ENCODE measurements around the gene CASR.

CASR gene

GRCh38 chr3:122190525-122190924 is 7.1 kb downstream of the CASR start (continued):
- no peak for TF ChIP-seq PRDM2 (tag by site-specific recombination; IDR thresholded peaks at IDR 0.05; ENCODE audit: borderline replicate concordance)

GRCh38 chr3:122198966-122199365 is 15.5 kb downstream of the CASR start:
- ChIA-PET POLR2A (no interaction called here), CTCF (no interaction called here)
- TF ChIP-seq ZNF19 (tag by site-specific recombination; IDR thresholded peaks at IDR 0.05; ENCODE audit: low read depth) (no peak), ZBTB48 (tag by site-specific recombination; IDR thresholded peaks at IDR 0.05) (no peak), ZSCAN5A (tag by site-specific recombination; IDR thresholded peaks at IDR 0.05) (no peak), ZNF514 (tag by site-specific recombination; IDR thresholded peaks at IDR 0.05) (no peak), ZNF677 (tag by site-specific recombination; IDR thresholded peaks at IDR 0.05) (no peak), ZNF398 (tag by site-specific recombination; IDR thresholded peaks at IDR 0.05) (no peak), ZNF266 (tag by site-specific recombination; IDR thresholded peaks at IDR 0.05; ENCODE audit: low read depth) (no peak), ZNF37A (tag by site-specific recombination; IDR thresholded peaks at IDR 0.05) (no peak), ZFP37 (tag by site-specific recombination; IDR thresholded peaks at IDR 0.05) (no peak), ZNF211 (tag by site-specific recombination; IDR thresholded peaks at IDR 0.05; ENCODE audit: low read depth) (no peak), MYNN (tag by site-specific recombination; IDR thresholded peaks at IDR 0.05; ENCODE audit: borderline replicate concordance) (no peak)
- Histone ChIP-seq H3K27ac (ENCODE audit: extremely low read depth, low read depth, low read length) (no peak overlapping the region), H3K4me3 (ENCODE audit: low read depth, low read length) (no peak overlapping the region), H3K36me3 (ENCODE audit: control insufficient read depth in 2 of 2, insufficient read depth in 1 of 2, low read length in 2 of 2) (no peaks in the 10 kb centered on the region), H3K4me1 (ENCODE audit: control insufficient read depth, insufficient read depth, low read length) (no peaks in the 10 kb centered on the region), H3K9me3 (ENCODE audit: control insufficient read depth, insufficient read depth, low read depth, low read length) (no peaks in the 10 kb centered on the region)

- ChIA-PET POLR2A (no interaction called here), CTCF (no interaction called here)
- Histone ChIP-seq H3K9me3 (ENCODE audit: control insufficient read depth, insufficient read depth, low read depth, low read length) (no peaks in the 10 kb centered on the region), H3K27ac (ENCODE audit: extremely low read depth, low read depth, low read length) (no peak overlapping the region), H3K4me1 (ENCODE audit: control insufficient read depth, insufficient read depth, low read length) (no peaks in the 10 kb centered on the region), H3K36me3 (ENCODE audit: control insufficient read depth in 2 of 2, insufficient read depth in 1 of 2, low read length in 2 of 2) (no peaks in the 10 kb centered on the region), H3K4me3 (ENCODE audit: low read depth, low read length) (no peak overlapping the region)
- TF ChIP-seq ZNF16 (tag by site-specific recombination; IDR thresholded peaks at IDR 0.05; ENCODE audit: low read depth) (no peak), ZSCAN4 (tag by site-specific recombination; IDR thresholded peaks at IDR 0.05) (no peak), ZNF280D (tag by site-specific recombination; IDR thresholded peaks at IDR 0.05) (no peak), ZNF544 (tag by site-specific recombination; IDR thresholded peaks at IDR 0.05) (no peak), ZNF112 (tag by site-specific recombination; IDR thresholded peaks at IDR 0.05) (no peak), ZNF274 (IDR thresholded peaks at IDR 0.05; ENCODE audit: low read length) (no peak), ZNF274 (tag by site-specific recombination; IDR thresholded peaks at IDR 0.05; ENCODE audit: borderline replicate concordance) (no peak), ZBTB26 (tag by site-specific recombination; optimal IDR thresholded peaks at IDR 0.05) (no peak)
These were observed 16.1 kb downstream of the CASR start for GRCh38 chr3:122199552-122199951.
